NOMO-1 (cell line): ENCODE results near the gene SLC49A3.
"Not testable (repeated sequence)": the region's sequence is repeated elsewhere in the genome, so short reads cannot be mapped to it uniquely, and the experiment has no call there.

Source experiments
- DNase-seq, 2 experiments: peaks; one replicate each; lab custom pipeline; 2025; ENCODE audit not compliant: unreplicated experiment in 2 of 2; lab: John Stamatoyannopoulos, UW

The SLC49A3 gene

GRCh38 chr4:688854-689681, at the start of gene SLC49A3:
TSS of gene SLC49A3 (minus strand) at chr4:689151. CDS start at chr4:689127, 24 bp downstream.
- peak; percentile 31 to 38 for DNase-seq

GRCh38 chr4:736561-736960, 47.6 kb upstream of the SLC49A3 start:
- not testable (repeated sequence) for DNase-seq

DNA sequence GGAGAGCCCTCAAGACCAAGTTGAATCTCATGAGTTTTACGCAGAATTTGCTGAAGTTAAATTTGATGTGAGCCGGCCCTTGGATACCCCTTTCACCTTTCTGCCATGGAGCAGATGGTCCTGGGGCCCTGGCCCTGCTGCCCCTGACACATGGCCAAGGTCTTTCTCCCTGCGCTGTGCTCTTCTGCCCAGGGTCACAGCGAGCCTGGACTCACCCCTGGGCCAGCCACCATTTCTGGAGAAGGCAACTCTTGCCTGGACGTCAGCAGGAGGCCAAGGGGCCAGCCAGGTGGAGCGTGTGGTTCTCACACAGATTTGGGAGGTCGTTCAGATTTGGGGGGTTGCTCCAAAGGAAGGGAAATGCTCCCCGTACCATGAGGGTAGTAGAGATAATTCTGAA, 46.6 kb upstream of the SLC49A3 start:
- no peak for DNase-seq

GRCh38 chr4:734951-735350, 46.0 kb upstream of the SLC49A3 start:
- no peak for DNase-seq

- DNase-seq = no peak
Observed at GRCh38 chr4:734075-734474, 45.1 kb upstream of the SLC49A3 start.

GRCh38 chr4:733631-733980, 44.7 kb upstream of the SLC49A3 start:
- DNase-seq = no peak

DNA sequence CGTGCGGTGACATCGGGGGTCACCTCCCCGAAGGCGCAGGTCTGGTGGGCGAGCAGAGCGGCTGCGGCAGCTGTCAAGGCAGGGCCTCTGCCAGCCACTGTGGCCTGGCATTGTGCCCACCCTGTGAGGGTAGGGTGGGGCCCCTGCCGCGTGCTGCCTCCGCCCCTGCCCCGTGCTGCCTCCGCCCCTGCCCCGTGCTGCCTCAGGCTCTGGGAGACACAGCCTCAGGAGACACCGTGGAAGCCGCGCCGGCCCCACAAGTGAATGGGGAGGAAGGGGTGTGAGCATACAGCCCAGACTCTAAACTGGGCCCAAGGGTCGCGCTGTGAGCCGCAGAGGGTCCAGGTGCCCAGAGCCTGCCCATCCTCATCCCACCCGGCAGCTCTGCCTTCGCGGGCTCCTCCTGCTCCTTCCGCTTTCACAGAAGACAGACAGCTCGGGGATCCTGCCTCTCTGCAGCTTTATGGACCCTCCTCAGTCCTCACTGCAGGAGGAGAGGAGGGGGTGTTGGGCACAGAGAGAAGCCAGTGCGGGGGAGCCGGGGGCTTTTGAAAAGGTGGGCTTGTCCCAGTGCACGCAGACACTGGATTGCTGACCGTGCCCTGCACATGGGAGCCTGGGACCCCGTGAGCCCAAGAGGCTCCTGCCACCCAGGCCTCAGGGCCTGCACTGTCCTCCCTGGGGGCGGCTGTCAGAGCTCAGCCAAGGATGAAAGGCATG, 44.1 kb upstream of the SLC49A3 start:
- DNase-seq = no peak

- DNase-seq = no peak
Observed at GRCh38 chr4:732486-732885, 43.5 kb upstream of the SLC49A3 start.

- not testable (repeated sequence) for DNase-seq
Observed at GRCh38 chr4:731954-732353, 43.0 kb upstream of the SLC49A3 start.

GRCh38 chr4:730946-731904, 42.3 kb upstream of the SLC49A3 start:
- DNase-seq = not testable (repeated sequence)

DNA sequence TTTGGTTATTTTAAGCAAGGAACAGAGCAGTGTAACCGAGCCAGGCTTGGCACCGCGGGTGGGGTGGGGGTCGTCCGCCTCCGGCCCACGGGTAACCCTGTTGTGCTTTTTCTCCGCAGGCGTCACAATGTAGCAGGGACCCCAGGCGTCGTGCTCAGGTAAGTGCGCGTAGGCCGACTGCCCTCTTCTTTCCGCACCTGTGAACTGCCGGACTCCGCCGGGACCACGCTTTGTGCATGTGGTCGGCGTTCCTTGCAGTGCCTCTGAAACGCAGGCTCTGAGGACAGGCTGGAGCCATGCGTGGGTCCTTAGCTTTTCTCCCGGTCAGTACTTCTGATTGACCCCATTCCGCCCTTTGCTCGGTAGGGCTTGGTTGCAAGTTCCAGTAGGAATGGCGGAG, 41.6 kb upstream of the SLC49A3 start:
- DNase-seq = no peak

GRCh38 chr4:729336-730315, 40.7 kb upstream of the SLC49A3 start:
- DNase-seq = no peak

DNA sequence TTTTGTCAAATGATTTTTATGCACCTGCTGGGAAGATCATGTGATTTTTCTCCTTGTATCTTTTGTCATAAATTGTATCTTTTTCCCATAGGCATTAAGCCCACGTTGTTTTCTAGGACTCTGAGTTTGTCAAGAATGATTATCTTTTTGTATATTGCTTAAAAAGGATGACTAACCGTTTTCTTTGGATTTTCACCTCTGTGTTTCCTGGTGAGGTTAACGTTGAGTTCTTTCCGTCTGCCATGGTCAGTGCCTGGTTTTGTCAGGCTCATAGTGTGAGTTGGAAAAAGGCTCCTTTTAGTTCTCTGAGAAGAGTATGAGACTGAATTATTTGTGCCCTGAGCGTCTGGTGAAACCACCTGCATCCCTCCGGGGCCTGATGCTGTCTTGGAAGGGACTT, 38.6 kb upstream of the SLC49A3 start:
- DNase-seq = no peak

DNA sequence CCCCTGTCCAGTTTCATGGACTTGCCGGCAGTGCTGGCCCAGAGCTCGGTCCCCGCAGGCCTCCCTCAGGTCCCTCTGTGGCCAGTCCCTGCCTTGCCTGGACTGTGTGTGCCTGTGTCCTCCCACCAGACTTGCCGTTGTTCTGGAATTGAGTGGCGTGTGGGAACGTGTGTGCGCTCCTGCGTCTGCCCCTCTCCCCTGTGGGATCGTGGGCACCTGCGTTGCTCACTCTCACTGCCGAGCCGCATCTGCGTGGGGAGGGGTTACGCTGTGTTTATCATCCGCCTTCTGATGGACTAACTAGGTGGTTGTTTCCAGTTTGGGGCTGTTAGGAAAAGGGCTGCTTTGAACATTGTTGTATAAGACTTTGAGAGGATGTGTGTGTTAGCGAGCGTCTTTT, 37.9 kb upstream of the SLC49A3 start:
- no peak for DNase-seq

- peak; percentile 48 to 50 for DNase-seq
Observed at GRCh38 chr4:726235-726787, 37.4 kb upstream of the SLC49A3 start.

DNA sequence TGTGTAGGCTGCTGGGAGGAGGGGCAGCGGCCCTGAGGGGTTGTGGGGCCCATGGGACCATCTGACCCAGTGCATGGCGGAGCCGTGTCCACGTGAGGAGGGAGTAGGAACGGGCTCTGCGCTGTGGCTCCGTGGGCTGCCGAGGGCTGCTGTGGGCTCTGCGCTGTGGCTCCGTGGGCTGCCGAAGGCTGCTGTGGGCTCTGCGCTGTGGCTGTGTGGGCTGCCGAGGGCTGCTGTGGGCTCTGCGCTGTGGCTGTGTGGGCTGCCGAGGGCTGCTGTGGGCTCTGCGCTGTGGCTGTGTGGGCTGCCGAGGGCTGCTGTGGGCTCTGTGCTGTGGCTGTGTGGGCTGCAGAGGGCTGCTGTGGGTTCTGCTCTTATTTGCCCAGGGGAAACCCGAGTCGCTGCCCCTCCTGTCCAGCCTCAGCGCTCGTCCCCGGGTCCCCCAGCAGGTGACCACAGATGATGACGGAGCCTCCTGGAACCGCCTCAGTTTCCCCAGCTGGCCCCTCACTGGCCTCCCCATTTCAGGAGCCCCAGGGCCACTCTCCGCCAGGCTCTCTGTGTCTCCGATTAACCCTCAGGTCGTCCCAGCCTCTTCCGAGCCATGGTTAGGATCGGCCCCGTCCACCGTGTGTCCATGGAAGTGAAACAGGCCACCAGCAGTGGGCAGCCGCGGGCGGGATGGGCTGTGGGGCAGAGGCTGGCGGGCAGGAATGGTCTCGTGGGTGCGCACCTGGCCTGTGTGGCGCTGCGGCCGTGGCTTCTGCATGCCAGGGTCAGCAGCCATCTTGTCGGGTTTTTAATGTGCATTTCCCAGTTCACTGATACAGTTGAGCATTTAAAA, 36.7 kb upstream of the SLC49A3 start:
- DNase-seq = no peak

DNA sequence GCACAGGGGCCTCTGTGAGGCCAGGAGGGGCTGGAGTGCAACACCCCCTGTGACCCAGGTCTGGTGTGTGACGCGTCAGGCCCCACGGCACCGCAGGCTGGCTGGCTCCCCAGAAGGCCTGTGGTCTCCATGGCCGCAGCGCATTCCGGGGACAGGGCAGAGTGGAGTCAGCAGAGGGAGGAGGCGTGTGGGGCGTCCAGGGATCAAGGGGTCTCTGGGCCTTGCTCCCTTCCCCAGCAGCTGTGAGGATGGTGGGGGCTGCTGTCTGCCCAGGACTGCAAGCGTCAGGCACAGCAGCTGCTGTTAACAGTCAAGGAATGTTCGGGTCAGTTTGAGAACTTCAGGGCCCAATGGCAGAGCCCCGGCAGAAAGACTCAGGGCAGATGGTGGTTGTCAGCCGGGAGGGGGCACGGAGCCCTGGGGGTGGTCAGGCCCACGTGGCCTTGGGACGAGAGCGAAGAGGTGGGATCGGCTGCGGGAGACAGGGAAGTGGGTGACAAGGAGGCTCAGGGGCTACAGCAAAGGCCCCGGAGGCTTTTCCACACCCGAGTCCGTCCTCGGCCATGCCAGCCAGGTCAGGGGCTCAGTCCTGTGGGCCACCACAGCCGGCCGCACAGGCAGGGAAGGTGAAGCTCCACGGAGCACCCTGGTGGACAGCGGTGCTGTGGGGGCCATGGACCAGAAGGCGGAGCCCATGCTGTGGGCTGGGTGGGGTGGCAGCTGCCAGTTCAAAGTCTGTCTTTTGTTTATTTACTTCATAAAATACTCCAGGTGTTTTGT, 35.0 kb upstream of the SLC49A3 start:
- DNase-seq = no peak

DNA sequence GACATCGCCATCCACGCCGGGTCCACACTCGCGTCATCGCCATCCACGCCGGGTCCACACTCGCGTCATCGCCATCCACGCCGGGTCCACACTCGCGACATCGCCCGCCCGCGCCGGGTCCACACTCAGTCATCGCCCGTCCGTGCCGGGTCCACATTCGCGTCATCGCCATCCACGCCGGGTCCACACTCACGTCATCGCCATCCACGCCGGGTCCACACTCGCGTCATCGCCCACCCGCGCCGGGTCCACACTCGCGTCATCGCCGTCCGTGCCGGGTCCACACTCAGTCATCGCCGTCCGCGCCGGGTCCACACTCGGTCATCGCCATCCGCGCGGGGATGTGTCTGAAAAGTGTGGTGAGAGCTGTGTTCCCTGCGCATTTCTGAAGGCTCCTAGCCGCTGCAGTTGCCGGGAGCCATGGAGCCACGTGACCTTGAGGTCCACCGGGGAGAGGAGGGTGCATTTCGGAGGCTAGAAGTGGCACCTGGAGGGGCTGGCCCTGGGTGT, 34.0 kb upstream of the SLC49A3 start:
- no peak for DNase-seq
